GM18909 (cell line): ENCODE results near the gene LACRT.
A peak's percentile ranks its signal among the peaks of the same experiment; 100 is the strongest.

Experiments used
- ATAC-seq: cut with Tn5 transposase; IDR thresholded peaks from one replicate; pipeline ENCODE4 v1.9.1; 2021; ENCODE audit warnings: mild to moderate bottlenecking; ENCODE audit not compliant: unreplicated experiment, poor library complexity

Gene LACRT, protein sequence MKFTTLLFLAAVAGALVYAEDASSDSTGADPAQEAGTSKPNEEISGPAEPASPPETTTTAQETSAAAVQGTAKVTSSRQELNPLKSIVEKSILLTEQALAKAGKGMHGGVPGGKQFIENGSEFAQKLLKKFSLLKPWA

GRCh38 chr12:54634795-54635194 lies at the start of gene LACRT:
TSS of gene LACRT (minus strand) at chr12:54634895. CDS start at chr12:54634841, 54 bp downstream.
- ATAC-seq = no peak

DNA sequence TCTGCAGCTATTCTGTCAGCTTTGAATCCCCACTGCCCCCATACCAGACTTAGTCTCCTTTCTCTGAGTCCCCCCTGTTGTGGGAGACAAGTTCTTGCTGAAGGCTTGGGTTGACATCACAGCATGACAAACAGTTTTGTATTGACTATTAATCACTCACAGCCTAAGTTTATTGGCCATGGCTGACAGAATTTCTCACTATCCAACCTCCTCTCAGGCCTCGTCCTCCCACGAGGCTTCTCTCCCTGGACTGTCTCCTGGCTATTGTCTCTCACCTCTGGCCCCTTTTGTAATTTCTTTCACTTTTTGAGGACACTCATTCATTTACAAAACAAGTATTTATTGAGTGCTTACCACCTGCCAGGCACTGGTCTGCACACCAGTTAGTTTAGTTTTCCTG lies 48.7 kb upstream of the LACRT start:
- no peak for ATAC-seq

DNA sequence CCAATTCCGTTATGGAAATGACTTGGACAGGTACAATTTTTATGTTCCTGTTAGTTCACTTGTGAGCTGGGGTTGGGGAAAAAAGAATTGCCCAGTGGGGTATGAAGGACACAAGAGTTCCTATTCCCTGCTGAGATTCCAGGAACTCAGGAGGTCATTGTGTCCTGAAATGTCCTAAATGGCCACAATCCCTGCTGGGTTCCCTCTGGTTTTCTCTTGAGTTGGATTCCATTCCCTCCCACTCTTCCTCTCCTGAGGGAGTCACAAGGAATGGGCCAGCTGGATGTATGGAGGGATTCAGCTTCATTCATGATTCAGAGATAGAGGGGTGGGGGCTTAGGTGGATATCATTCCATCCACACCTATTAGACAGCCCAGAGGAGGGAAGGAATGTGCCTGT lies 48.0 kb upstream of the LACRT start:
- no peak for ATAC-seq

GRCh38 chr12:54680374-54680773 lies 45.7 kb upstream of the LACRT start:
- peak; percentile 80 for ATAC-seq

- no peak for ATAC-seq
Measured at GRCh38 chr12:54678131-54678530, 43.4 kb upstream of the LACRT start.

GRCh38 chr12:54667945-54668344 lies 33.2 kb upstream of the LACRT start:
- ATAC-seq = no peak

DNA sequence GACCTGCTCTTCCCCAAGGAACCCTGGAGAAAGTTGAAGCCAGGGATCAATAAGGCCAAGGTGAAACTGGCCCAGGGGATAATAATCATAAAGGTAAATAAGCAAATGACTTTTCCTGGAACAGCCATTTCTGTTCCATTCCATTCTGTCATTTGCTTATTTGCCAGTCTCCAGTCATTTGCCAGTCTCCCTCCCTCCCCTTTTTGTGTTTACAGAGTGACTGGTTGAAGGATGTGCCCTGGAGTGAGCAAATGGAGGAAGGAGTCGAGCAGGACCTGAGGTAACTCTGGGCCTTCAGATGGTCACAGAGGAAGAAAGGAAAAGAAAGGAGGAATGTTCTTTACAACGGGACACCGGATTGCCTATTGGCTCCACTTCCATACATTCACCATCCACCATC lies 31.3 kb upstream of the LACRT start:
- no peak for ATAC-seq

DNA sequence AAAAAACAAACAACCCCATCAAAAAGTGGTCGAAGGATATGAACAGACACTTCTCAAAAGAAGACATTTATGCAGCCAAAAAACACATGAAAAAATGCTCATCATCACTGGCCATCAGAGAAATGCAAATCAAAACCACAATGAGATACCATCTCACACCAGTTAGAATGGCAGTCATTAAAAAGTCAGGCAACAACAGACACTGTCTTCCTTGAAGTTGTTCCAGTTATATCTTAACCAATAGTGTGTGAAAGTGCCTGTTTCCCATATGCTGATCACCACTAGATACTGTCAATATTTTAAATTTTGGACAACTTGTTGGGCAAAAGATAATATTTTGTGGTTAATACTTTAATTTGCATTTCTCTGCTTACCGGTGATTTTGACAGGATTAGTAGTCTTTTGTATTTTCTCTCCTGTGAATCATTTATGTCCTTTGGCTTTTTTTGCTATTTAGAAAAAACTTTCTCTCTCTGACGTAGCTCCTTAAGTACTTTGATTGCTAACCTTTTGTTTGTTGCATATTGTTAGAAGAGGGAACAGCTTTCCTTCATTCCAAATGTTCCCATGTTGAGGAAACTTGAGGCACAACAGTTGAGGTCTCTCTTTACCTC lies 30.4 kb upstream of the LACRT start:
- peak; percentile 60 for ATAC-seq

GRCh38 chr12:54663603-54664002 lies 28.9 kb upstream of the LACRT start:
- ATAC-seq = no peak

DNA sequence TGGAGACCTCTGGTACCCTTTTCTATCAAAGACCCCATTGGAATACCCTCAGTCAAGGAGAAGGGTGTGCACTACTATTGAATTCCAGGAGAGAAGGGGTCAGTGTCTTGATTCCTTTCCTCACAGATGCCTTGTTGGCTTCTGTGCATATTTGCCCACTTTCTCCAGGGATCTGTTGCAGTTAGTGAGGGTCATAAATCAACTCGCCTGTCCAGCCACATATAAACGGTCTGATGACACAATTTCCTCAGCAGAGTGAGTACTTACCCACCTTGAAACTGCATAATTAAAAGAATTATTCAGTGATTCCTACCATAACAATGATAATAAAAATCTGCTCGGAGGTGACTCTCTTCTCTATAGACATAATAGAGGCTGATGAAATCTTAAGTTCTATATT lies 27.3 kb upstream of the LACRT start:
- no peak for ATAC-seq

DNA sequence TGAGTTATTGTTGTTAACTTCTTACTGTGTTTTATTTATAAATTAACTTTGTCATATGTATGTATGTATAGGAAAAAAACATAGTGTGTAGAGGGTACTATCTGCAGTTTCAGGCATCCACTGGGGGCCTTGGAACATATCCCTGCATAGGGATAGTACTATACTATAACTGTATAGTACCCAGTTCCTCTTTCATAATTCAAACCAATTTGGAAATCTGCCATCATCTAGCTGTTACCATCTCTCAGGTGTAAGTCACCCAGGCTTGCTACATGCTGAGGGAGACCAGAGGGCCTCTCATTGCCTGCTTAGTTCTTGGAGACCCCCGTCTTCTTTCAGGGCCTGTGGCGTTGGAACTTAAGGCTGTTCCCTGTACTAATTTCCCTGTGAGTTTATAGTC lies 26.4 kb upstream of the LACRT start:
- no peak for ATAC-seq

DNA sequence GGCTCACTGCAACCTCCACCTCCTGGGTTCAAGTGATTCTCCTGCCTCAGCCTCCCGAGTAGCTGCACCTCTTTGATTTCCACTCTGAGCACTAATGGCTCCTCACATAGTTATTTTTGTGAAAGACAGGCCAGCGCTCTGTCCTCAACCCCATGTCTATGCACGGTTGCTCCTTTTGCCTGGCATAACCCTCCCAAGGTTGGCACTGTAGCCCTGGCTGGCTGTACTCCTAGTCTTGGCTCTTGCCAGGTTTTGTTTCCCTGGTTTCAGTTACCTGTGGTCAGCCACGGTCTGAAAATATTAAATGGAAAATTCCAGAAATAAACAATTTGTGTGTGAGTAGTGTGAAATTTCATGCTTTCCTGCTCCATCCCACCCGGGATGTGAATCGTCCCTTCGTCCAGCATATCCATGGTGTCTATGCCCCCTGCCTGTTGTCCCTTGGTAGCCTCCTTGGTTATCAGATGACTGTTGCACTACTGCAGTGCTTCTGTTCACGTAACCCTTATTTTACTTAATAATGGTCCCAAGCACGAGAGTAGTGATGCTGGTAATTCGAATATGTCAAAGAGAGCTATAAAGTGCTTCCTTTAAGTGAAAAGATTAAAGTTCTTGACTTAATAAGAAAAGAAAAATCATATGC lies 25.7 kb upstream of the LACRT start:
- ATAC-seq = no peak

DNA sequence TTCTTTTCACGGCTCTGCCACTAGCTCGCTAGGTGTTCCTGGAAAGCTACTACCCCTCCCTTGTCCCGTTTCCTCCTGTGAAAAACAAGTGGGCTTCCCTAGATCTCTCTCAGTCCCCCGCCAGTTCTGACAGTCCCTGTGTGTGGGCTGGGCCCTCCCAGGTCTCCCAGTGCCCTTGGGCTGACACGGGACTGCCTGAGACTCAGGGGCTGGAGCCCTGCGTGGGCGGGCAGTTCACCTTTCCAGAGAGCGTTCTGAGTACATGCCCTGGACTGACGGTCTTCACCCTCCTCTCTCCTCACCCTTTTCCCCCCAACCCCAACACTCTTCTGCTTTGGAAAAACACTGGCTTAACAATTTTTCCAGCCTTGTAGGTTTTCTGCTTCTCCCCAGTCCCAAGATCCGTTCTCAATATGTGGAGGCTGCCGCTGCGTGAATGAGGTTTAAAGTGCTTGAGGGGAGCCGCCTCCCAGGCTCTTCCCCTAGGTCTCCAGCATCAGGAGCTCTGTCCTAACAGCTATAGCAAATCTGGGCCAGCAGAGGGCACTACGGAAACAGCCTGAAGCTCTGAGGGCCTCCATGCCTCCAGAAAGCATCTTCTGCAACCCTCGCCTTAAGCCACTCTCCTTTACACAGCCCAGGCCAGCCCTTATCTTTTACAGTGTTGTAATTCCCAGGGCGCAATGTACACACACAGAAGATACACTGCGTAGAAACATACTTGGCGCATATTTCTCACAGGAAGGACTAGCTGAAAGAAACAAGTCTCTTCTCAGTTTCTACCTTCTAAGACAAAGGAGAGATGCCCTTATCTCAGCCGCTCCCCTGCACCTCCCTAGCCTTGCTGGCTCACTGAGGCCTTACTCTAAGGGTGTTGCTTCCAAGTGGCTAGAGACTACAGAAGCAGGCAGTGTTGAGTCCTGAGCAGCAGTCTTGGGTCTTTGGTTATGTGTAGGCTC lies 23.9 kb upstream of the LACRT start:
- ATAC-seq = peak; percentile 76

DNA sequence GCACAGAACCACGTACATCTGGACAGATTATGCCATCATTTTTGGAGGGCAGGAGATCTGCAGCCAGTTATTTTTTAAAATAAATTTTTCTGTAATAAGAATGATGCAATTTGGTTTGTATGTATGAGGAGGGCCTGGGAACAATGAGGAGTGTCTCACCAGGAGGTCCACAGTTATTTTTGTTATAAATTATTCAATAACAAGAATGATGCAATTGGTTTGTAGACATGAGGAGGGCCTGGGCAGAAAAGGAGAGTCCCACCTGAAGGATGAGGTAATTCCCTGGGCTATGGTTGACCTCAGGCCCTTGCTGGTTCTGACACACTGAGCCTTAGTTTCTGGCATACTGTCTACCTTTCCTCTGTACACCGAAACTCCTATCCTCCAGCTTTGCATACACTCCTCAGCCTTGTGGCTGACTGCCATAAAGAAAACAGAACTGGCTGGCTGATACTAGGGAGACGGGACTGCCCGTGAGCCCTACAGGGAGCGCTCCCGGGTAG lies 22.5 kb upstream of the LACRT start:
- no peak for ATAC-seq

- no peak for ATAC-seq
Measured at GRCh38 chr12:54654926-54655325, 20.2 kb upstream of the LACRT start.

GRCh38 chr12:54653025-54653424 lies 18.3 kb upstream of the LACRT start:
- no peak for ATAC-seq

DNA sequence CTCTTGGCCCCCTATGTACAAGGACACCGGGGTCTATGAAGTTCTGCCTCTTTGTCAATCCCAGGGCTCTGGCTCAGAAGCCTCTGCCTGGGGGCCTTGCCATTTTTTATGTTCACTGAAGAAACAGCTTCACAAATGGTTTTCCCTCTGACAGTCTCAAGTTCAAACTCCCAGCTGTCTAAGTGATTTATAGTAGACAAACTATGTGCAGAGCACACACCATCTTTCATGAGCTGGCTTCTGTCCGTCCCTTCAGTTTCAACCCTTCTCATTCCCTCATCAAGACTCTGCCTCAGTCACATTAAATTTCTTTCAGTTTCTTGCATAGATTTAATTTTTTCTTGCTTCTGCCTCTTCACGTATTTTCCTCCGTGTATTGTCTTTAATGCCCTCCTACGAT lies 16.2 kb upstream of the LACRT start:
- ATAC-seq = no peak

GRCh38 chr12:54650409-54650808 lies 15.7 kb upstream of the LACRT start:
- ATAC-seq = no peak

- ATAC-seq = no peak
Measured at GRCh38 chr12:54649825-54650224, 15.1 kb upstream of the LACRT start.

DNA sequence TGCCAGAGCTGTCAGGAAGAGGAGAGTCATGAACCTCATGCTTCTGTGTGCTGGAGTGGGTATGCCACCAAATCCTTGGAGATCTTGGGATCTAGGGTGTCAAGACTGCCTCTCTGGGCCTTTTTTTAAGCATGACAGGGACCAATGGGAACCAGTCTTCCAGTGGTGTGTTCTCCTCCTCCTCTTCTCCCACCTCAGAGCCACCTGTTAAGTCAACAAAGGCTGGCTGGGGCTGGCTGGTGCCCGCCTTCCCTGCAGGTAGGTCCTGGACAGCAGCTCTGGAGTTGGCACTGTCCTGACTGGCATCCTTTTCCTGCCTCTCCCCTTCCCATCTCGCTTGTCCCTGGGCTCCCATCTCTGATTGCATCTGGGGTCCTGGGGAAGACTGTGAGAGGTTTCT lies 13.6 kb upstream of the LACRT start, which contains the start of gene DCD:
Gene DCD, minus strand, starts transcription at position 101 of the 400 bp plus-strand sequence. Its CDS starts 62 bp downstream, at position 39.
- no peak for ATAC-seq

GRCh38 chr12:54641554-54641953 lies 6.9 kb upstream of the LACRT start:
- ATAC-seq = no peak
